Measurements from ENCODE around the gene GRID1. TPM values are rescaled to one million over a fixed set of nuclear protein-coding genes. Genes with fewer than 3 reads are reported as not detected.

The GRID1 gene
- total and polyA plus RNA-seq, 9 of the 15 experiments (the other 6 are each of a cell fraction or from before 2014, with no cell fraction given): 0.01 to 7.2 (median 1.2) TPM

GRCh38 chr10:85593226-85593772 lies 773.3 kb downstream of the GRID1 start:
- CTCF ChIA-PET (ENCODE audit: low intra/inter-chr PET ratio): no interaction called here
- intact Hi-C loops (cut with micrococcal nuclease): no loop called here

More at GRCh38 chr10:85593226-85593772, 773.3 kb downstream of the GRID1 start:
- no peaks in the 10 kb centered on the region for H3K9me3 ChIP-seq (replicated peaks; ENCODE audit: control insufficient read depth, insufficient read depth, low read depth, low read length)
- in situ Hi-C loops (cut with MboI): no loop called here
- BruUV-seq (replicated peaks): no TSS peak
- TF ChIP-seq, protein P1, sequence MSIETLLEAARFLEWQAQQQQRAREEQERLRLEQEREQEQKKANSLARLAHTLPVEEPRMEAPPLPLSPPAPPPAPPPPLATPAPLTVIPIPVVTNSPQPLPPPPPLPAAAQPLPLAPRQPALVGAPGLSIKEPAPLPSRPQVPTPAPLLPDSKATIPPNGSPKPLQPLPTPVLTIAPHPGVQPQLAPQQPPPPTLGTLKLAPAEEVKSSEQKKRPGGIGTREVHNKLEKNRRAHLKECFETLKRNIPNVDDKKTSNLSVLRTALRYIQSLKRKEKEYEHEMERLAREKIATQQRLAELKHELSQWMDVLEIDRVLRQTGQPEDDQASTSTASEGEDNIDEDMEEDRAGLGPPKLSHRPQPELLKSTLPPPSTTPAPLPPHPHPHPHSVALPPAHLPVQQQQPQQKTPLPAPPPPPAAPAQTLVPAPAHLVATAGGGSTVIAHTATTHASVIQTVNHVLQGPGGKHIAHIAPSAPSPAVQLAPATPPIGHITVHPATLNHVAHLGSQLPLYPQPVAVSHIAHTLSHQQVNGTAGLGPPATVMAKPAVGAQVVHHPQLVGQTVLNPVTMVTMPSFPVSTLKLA (conservative IDR thresholded peaks at IDR 0.05): no peak
- TF ChIP-seq MTF1 (CRISPR knock-in tag; IDR thresholded peaks at IDR 0.05; ENCODE audit: borderline replicate concordance) (no peak), ZEB2 (IDR thresholded peaks at IDR 0.05) (no peak), BACH1 (tag; IDR thresholded peaks at IDR 0.05) (no peak), BHLHE40 (IDR thresholded peaks at IDR 0.05; ENCODE audit: low read length) (no peak), SNRNP70 (optimal IDR thresholded peaks at IDR 0.05; ENCODE audit: low read depth, low read length) (no peak), ATF7 (IDR thresholded peaks at IDR 0.05) (no peak), MYBL2 (IDR thresholded peaks at IDR 0.05; ENCODE audit: low read depth) (no peak), MYBL2 (CRISPR knock-in tag; IDR thresholded peaks at IDR 0.05; ENCODE audit: borderline replicate concordance) (no peak), ZNF324 (CRISPR knock-in tag; IDR thresholded peaks at IDR 0.05) (no peak), MCM5 (IDR thresholded peaks at IDR 0.05; ENCODE audit: low read depth) (no peak), ZNF778 (CRISPR knock-in tag; IDR thresholded peaks at IDR 0.05) (no peak), TBL1XR1 (IDR thresholded peaks at IDR 0.05; ENCODE audit: low read length in 2 of 2) (no peak), CCAR2 (IDR thresholded peaks at IDR 0.05; ENCODE audit: low read depth, low read length) (no peak)
- TF ChIP-seq, protein P2, sequence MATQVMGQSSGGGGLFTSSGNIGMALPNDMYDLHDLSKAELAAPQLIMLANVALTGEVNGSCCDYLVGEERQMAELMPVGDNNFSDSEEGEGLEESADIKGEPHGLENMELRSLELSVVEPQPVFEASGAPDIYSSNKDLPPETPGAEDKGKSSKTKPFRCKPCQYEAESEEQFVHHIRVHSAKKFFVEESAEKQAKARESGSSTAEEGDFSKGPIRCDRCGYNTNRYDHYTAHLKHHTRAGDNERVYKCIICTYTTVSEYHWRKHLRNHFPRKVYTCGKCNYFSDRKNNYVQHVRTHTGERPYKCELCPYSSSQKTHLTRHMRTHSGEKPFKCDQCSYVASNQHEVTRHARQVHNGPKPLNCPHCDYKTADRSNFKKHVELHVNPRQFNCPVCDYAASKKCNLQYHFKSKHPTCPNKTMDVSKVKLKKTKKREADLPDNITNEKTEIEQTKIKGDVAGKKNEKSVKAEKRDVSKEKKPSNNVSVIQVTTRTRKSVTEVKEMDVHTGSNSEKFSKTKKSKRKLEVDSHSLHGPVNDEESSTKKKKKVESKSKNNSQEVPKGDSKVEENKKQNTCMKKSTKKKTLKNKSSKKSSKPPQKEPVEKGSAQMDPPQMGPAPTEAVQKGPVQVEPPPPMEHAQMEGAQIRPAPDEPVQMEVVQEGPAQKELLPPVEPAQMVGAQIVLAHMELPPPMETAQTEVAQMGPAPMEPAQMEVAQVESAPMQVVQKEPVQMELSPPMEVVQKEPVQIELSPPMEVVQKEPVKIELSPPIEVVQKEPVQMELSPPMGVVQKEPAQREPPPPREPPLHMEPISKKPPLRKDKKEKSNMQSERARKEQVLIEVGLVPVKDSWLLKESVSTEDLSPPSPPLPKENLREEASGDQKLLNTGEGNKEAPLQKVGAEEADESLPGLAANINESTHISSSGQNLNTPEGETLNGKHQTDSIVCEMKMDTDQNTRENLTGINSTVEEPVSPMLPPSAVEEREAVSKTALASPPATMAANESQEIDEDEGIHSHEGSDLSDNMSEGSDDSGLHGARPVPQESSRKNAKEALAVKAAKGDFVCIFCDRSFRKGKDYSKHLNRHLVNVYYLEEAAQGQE (IDR thresholded peaks at IDR 0.05; ENCODE audit: borderline replicate concordance): no peak
- TF ChIP-seq, protein P2 (CRISPR knock-in tag; IDR thresholded peaks at IDR 0.05; ENCODE audit: low read depth): no peak
- H3K27me3 ChIP-seq (ENCODE audit: control insufficient read depth in 2 of 2, insufficient read depth in 2 of 2, low read length in 2 of 2): no peaks in the 10 kb centered on the region
- H4K20me1 ChIP-seq (replicated peaks; ENCODE audit: control insufficient read depth, insufficient read depth, low read length): no peaks in the 10 kb centered on the region
- 2% methylated on average over 4 of the region's 4 CpGs for WGBS (ENCODE audit: insufficient coverage, low coverage, missing lambda C conversion rate)
- POLR2A ChIA-PET: interaction anchor here (2.1 kb wide), 1 partner anchor 14 kb away, joined by 9 read pairs; no protein-coding TSS in a partner anchor
- no peak overlapping the region for H3K4me2 ChIP-seq (ENCODE audit: insufficient read depth, low read length)
- H3K4me1 ChIP-seq (replicated peaks in 1 of 2; ENCODE audit: control insufficient read depth in 2 of 2, insufficient read depth in 2 of 2, low read length in 2 of 2): no peaks in the 10 kb centered on the region
- no peaks in the 10 kb centered on the region for H3K36me3 ChIP-seq (ENCODE audit: control insufficient read depth, insufficient read depth, low read length)
- DNase-seq (ENCODE audit: extremely low read depth in 1 of 4, low spot score in 3 of 4): no peak
- ATAC-seq: no peak
- no peak for FAIRE-seq
- no peak overlapping the region for H3K9ac ChIP-seq (ENCODE audit: insufficient read depth in 1 of 2, low read depth in 2 of 2, low read length in 2 of 2)
- no peak overlapping the region for H3K27ac ChIP-seq (ENCODE audit: extremely low read depth, low read depth, low read length)
- H2AFZ ChIP-seq (ENCODE audit: low read depth, low read length): no peak overlapping the region
- no peaks in the 10 kb centered on the region for H3K79me2 ChIP-seq (ENCODE audit: control insufficient read depth, insufficient read depth, low read length)
- H3K4me3 ChIP-seq: no peak overlapping the region
- H3K9me1 ChIP-seq (ENCODE audit: control insufficient read depth, insufficient read depth, low read length): no peaks in the 10 kb centered on the region
